HK-2 (cell line): ENCODE data around the gene INHBE.
"Not testable (repeated sequence)": the region's sequence is repeated elsewhere in the genome, so short reads cannot be mapped to it uniquely, and the experiment has no call there.

Experiments
- DNase-seq: peaks from one replicate; pipeline ENCODE4 v3.0.0-alpha.2; 2018; ENCODE audit not compliant: unreplicated experiment

INHBE gene, protein sequence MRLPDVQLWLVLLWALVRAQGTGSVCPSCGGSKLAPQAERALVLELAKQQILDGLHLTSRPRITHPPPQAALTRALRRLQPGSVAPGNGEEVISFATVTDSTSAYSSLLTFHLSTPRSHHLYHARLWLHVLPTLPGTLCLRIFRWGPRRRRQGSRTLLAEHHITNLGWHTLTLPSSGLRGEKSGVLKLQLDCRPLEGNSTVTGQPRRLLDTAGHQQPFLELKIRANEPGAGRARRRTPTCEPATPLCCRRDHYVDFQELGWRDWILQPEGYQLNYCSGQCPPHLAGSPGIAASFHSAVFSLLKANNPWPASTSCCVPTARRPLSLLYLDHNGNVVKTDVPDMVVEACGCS

DNA sequence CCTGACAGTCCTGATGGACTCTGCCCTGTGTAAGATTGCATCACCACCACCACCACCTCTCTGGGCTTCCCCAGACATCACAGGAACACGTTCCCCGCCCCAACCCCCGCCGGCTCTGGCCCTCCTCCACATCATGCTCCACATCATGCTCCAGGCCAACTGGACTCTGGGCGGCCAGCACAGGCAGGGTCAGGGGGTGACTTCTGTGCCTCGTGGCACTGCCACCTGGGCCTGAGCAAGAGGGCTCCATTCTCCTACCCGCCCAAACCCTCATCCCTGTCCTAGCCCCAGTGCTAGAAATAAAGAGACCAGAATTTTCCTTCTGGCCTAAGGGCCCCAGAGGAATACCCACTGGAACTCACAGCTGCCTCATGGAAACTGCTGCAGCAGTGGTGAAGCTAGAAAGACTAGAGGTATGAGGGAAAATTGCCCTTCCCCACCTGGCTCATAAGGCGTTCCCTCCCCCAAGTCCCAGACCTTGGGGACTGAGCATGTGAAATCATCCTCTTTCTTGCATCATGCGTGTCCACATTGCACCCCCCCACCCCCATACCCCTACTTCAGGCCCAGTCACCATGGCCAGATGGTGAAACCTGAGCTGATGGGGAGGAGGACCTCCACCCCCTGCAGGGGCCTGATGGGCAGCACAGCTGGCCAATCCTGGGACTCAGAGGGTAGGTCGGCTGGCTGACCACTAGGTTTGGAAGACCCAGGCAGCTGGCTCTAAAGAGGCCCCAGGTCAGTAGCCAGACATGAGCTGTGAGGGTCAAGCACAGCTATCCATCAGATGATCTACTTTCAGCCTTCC, at the start of gene INHBE:
TSS of gene INHBE (plus strand) at position 742 of the 808 bp plus-strand sequence. CDS start 230 bp downstream, outside the sequence.
- peak; percentile 85 for DNase-seq

DNA sequence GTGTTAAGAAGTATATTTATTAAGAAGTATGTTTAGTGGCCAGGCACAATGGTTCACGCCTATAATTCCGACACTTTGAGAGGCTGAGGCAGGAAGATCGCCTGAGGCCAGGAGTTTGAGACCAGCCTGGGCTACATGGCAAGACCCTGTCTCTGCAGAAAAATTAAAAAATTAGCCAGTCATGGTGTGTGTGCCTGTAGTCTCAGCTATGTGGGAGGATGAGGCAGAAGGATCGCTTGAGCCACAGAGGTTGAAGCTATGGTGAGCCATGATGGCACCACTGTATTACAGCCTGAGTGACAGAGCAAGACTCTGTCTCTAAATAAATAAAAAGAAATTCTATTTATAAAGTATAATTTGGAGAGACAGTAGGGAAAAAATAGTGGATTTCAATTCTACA, 44.6 kb upstream of the INHBE start:
- no peak for DNase-seq

DNA sequence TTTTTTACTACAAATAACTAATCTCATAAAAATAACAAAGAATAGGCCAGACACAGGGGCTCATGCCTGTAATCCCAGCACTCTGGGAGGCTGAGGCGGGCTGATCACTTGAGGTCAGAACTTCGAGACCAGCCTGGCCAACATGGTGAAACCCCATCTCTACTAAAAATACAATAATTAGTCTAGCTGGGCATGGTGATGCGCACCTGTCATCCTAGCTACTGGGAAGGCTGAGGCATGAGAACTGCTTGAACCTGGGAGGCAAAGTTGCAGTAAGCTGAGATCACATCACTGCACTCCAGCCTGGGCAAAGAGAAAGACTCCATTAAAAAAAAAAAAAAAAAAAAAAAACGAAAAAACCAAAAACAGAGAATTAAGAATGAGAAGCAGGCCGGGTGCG, 40.9 kb upstream of the INHBE start:
- not testable (repeated sequence) for DNase-seq

DNA sequence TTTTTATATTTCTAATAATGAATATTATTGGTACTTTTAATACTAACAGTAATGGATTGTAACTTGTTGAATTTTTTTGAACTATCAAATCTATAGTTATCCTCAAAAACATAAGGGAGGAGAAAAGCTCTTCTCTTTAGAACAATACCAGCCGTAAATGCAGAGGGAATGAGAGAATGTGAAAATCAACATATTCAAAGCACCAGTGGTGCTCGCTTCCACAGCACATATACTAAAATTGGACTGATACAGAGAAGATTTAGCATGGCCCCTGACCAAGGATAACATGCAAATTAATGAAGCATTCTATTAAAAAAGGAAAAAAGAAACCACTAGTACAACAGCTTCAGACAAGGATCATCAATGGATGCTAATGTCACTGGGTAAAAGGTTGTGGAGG, 40.0 kb upstream of the INHBE start:
- no peak for DNase-seq

DNA sequence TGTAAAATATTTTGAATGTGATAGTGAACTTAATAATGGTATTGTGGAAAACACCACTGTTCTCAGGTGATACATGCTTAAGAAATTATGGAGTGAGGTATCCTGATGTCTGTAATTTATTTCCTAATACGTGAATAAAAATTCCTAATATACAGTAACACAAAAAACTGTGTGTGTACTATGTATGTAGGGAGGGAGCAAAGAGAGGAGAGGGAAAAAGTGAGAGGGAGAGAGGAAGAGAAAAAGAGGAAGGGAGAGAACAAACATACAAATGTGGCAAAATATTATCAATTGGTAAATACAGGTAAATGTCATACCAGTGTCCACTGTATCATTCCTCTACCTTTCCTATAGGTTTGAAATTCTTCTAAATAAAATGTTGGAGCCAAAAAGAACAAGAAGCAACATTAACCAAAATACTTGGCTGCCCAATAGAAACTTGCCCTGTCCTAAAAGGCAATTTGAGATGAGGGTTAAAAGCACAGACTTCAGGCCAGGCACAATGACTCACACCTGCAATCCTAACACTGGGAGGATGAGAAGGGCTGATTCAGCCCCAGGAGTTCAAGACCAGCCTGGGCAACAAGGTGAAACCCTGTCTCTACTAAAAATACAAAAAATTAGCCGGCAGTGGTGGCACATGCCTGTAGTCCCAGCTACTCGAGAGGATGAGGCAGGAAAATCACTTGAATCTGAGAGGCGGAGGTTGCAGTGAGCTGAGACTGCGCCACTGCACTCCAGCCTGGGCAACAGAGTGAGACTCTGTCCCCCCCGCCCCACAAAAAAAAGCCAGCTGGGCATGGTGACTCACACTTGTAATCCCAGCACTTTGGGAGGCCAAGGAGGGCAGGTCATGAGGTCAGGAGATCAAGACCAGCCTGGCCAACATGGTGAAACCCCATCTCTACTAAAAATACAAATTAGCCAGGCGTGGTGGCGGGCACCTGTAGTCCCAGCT, 38.8 kb upstream of the INHBE start:
- DNase-seq, result peak; percentile 15

DNA sequence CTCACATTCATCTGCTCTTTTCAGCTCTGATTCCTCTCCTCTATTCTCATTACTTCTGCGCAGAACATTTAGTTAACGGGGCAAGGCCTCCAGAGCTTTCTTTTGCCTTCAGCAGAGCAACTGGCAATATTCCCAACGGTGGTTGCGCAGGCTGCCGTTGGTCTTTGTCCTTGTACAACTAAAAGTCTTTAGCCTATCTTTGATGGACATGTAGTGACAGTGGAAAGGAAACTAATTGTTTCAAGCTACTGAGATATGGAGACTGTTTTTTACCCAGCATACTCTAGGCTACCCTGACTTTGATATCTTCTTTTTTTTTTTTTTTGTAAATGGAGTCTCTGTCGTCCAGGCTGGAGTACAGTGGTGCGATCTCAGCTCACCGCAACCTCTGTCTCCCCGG, 36.9 kb upstream of the INHBE start:
- no peak for DNase-seq

DNA sequence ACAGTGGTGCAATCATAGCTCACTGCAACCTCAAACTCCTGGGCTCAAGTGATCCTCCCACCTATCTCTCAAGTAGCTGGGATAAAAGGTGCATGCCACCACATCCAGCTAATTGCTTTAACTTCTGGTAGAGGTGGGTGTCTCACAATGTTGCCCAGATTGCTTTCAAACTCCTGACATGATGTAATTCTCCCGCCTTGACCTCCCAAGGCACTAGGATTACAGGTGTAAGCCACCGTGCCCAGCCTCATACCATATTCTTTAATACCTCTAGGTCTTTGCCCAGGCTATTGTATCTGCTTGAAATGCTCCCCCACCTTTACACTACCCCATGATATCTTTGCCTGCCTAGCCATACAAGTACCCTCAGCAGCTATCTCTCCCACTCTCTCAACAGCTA, 35.6 kb upstream of the INHBE start:
- no peak for DNase-seq

DNA sequence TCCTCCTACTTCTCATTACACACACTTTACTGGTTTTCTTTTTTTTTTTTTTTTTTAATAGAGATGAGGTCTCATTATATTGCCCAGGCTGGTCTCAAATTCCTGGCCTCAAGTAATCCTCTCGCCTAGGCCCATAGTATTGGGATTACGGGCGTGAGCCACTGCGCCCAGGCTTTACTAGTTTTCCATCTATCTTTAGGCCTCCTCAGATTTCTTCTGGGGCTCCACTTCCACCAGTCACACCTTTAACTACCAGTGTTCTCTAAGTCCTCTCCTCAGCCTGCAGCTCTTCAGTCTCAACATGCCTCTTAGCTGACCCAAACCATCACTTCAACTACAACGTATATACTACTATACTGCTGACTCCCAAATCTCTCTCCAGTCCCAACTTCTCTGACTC, 34.6 kb upstream of the INHBE start:
- no peak for DNase-seq

DNA sequence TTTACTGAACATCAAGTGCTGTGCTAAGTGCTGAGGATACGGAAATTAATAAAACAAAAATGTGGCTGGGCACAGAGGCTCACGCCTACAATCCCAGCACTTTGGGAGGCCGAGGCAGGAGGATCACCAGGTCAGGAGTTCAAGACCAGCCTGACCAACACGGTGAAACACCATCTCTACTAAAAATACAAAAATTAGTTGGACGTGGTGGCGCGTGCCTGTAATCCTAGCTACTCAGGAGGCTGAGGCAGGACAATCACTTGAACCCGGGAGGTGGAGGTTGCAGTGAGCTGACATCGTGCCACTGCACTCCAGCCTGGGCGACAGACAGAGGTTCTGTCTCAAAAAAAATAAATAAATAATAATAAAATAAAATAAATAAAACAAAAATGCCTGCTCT, 28.2 kb upstream of the INHBE start:
- DNase-seq, result not testable (repeated sequence)

DNA sequence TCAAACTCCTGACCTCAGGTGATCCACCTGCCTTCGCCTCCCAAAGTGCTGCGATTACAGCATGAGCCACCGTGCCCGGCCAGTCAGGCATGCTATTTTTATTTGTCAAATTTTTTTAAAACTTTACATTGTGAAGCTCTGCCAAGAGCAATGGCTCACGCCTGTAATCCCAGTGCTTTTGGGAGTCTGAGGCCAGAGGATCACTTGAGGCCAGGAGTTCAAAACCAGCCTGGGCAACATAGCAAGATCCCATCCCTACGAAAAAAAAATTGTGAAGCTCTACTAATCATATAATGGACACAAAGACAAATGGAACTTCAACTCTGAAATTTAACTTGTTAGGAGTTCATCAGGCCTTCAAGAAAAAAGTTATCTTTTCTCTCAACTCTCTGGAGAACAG, 26.1 kb upstream of the INHBE start:
- no peak for DNase-seq

DNA sequence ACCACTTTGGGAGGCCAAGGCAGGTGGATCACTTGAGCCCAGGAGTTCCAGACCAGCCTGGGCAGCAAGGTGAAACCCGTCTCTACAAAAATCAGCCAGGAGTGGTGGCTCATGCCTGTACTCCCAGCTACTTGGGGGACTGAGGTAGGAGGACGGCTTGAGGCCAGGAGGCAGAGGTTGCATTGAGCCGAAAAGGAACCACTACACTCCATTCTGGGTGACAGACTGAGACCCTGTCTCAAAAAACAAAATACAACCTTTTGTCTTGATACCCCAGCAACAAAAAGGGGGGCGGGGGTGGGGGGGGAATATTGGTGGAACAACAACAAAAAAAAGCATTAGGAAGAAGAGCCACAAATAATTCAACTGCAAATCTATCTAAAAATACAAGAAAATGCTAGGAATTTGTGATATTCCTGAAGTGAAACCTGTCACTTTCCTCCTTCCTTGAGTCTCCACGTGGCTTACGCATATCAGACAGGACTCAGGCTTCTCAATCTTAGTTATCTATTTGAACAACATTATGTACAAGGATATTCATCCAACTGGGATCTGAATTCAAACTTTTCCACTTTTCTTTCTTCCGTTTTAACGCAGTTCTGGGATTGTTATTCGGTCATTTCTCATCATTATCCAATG, 25.5 kb upstream of the INHBE start:
- DNase-seq, result no peak

DNA sequence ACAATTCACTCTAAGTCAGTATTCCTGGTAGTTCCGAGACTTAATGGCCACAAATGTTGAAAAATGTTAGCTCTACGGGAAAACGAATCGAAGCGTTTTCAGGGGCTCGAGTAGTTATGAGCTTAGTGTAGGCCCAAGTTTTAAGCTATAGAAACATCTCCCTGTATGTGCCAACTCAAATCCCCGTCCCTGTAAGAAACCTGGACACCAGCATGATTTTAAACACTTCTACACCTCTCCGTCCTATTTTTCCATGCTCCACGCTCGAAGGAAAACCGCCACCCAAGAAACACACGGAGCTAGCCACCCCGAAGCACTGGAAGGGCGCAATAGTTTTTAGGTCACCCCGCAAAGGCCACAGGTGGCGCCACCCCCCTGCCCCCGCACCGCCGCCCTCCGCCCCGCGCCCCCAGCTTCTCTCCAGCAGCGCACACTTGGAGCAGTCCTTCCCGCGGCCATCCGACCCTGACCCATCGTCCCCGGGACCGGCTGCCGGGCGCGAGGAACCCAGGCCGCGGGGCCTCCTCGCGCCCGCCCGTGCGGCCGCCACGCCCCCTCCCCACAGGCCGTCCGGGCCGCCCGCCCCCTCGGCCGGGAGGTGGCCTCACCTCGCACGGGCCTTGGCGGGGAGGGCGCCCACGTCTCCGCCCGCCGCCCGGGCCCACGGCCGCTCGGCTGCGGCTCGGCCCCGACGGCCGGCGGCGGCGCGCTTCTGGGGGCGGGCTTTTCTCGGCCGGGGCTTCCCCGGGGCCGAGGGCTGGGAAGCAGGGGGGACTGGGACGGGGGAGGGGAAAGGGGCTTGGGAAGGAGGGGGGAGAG, 24.8 kb upstream of the INHBE start:
- peak; percentile 57 for DNase-seq

DNA sequence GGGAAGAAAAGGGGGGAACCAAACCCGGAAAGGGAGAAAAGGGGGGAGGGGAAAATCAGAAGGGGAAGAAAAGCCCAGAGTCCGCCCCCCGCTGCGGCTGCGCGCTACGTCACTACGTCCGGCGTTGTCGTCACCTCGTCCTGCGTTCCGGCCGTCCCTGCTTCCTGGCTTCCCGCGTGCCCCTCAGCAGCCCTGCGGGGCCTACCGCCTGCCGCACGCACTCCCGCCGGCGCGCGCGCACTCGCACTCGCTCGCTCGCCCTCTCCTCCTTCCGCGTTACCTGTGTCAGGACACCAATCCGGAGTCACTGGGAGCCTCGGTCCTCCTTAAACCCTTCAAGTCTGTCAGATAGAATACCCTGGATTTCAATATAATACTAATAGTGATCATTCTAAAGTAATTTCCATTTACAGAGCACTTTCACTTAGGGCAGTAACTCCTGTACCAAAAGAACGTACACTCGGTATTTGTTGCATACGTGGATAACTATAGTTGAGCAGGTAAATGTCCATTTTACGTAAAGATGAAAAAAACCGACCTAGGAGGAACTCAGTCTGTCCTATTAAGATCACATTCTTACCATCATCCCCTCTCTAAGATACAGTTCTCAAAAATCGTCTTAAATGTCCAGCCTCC, 24.1 kb upstream of the INHBE start, which contains the start of gene R3HDM2:
TSS of gene R3HDM2 (minus strand) at position 113 of the 636 bp plus-strand sequence. CDS start 120,615 bp downstream, outside the sequence.
- peak; percentile 96 for DNase-seq

DNA sequence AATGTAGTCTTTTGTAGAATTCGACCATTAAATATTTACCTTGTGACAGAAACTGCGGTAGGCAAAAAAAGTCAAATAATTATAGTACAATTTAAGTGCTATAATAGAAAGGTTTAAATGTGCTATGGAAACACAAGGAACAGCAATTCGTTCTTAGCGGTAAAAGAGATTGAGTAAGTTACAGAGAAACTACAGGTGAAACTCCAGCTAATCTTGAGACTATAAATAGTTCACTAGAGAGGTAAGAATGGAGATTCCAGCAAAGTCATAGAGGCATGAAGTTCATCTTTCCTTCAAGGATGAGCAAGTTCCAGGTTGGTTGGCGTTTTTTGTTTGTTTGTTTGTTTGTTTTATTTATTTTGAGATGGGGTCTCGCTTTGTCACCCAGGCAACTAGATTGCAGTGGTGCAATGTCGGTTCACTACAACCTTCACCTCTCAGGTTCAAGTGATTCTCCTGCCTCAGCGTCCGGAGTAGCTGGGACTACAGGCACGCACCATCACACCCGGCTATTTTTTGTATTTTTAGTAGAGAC, 23.4 kb upstream of the INHBE start:
- DNase-seq, result no peak

DNA sequence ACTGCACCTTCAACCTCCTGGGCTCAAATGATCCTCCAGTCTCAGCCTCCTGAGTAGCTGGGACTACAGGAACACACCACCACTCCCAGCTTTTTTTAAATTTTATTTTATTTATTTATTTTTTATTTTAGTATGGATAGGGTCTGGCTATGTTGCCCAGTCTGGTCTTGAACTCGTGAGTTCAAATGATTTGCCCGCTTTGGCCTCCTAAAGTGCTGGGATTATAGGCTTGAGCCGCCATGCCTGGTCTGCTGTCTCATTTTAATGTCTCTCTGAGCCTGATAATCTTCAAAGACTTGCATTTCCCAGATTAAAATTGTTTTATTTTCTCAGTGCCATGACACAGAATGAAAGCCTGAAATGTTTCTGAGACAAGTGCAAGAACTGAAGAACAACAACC, 21.7 kb upstream of the INHBE start:
- DNase-seq, result no peak

DNA sequence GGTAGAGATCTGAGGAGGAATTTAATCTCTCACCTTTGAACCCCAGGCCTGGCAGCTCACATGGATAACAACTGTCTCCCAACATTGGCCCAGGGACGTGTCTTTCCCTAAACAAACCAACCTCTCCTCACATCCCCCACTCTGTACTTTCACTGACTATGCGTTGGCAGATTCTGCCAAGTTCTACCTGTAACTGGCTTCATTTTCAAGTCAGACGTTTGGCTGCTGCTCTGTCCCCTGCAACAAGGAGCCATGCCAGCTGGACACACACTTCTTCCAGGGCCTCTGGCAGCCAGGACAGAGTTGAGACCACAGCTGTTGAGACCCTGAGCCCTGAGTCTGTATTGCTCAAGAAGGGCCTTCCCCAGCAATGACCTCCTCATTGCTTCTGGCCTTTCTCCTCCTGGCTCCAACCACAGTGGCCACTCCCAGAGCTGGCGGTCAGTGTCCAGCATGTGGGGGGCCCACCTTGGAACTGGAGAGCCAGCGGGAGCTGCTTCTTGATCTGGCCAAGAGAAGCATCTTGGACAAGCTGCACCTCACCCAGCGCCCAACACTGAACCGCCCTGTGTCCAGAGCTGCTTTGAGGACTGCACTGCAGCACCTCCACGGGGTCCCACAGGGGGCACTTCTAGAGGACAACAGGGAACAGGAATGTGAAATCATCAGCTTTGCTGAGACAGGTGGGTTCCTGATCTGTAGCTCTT, 20.4 kb upstream of the INHBE start, which contains the start of gene INHBC:
TSS of gene INHBC (plus strand) at position 268 of the 707 bp plus-strand sequence. CDS start at position 371, 103 bp downstream.
- no peak for DNase-seq

DNA sequence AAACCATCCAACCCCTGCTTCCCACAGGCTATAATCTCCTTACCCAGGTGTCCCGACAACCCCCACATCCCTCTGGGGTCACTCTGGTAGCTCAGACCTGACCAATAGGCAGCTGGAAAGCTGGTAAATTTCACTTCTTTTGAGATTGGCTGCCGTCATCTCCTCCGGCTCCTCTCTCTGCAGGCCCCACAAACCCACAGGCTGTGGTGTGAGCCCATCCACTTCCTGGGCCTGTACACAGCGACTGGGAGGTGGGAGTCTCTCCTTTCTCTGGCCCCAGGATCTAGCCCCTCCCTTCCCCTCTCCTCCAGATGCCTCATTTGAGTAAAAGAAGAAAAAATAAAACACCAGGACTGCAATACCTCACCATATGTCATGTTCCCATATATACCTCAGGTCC, 19.8 kb upstream of the INHBE start:
- no peak for DNase-seq

DNA sequence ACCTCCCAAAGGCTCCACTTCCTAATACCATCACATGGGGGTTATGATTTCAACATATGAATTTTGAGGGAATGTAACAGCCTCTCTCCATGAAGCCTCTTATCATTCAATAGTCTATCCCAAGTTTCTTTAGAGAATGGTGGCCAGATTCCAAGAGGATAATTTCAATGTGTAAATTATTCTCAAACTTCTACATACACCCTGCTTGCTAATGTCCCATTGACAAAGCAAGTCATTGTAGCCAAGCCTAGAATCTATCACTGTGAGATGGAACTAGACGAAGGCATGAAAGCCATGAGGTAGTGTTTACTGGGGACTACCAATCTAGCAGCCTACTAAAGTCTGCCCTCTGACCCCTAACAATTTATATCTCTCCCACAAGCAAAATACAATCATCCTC, 16.7 kb upstream of the INHBE start:
- no peak for DNase-seq

DNA sequence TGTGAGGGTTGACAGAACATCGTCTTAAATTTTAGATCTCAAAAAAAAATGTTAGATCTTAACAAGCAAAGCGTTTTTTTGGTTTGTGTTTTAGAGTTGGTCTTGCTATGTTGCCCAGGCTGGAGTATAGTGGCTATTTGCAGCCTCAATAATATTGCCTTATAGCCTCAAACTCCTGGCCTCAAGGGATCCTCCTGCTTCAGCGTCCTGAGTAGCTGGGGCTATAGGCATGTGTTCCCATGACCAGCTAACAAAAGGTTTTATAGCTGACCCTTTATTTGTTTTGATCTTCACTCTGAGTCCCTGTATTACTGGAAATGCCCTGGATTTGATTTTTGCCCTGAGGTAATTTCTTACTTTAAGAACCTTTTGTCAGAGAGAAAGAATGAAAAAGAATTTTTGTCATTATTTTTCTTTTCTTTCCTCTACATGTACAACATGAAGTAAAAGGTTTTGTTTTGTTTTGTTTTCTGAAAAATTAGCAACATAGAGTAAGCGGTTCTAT, 15.3 kb upstream of the INHBE start:
- no peak for DNase-seq
